Type B pancreatic cell (in vitro differentiated cells): ENCODE results near the gene EHD3. TPM values are rescaled to one million over a fixed set of nuclear protein-coding genes. Genes with fewer than 3 reads are reported as not detected.

Experiments used
- DNase-seq: peaks from one replicate; pipeline ENCODE4 v3.0.0; 2021; ENCODE audit warnings: mixed read lengths; ENCODE audit not compliant: unreplicated experiment; ENCODE audit errors: extremely low spot score
- H3K27ac Mint-ChIP-seq: 2 replicates; pipeline ENCODE4 v1.8.0; 2021; ENCODE audit warnings: mild to moderate bottlenecking, mixed read lengths
- H3K27me3 Mint-ChIP-seq: 2 replicates; pipeline ENCODE4 v1.8.0; 2021; ENCODE audit warnings: mixed read lengths
- H3K36me3 Mint-ChIP-seq: 2 replicates; pipeline ENCODE4 v1.8.0; 2021; ENCODE audit warnings: mixed read lengths
- H3K4me1 Mint-ChIP-seq: one replicate; pipeline ENCODE4 v1.8.0; 2021; ENCODE audit warnings: mixed read lengths; ENCODE audit not compliant: unreplicated experiment
- H3K4me3 Mint-ChIP-seq: 2 replicates; pipeline ENCODE4 v1.8.0; 2021; ENCODE audit warnings: mild to moderate bottlenecking, mixed read lengths
- H3K9me3 Mint-ChIP-seq: 2 replicates; pipeline ENCODE4 v1.8.0; 2021; ENCODE audit warnings: mixed read lengths
- total RNA-seq: library from RNA; stranded (reverse); gene quantifications from 2 replicates; pipeline ENCODE4 v1.2.1, GENCODE V29; 2021; ENCODE audit warnings: low replicate concordance
- TF ChIP-seq, protein P1 (sequence below): fragments of 200-600 bp; sonication (generic); conservative IDR thresholded peaks from 2 replicates; pipeline ENCODE4 v1.5.0; 2021; ENCODE audit warnings: antibody characterized with exemption, mild to moderate bottlenecking

EHD3 gene
- total RNA-seq, 1 donor from 2014 or later, result 8.9 TPM

DNA sequence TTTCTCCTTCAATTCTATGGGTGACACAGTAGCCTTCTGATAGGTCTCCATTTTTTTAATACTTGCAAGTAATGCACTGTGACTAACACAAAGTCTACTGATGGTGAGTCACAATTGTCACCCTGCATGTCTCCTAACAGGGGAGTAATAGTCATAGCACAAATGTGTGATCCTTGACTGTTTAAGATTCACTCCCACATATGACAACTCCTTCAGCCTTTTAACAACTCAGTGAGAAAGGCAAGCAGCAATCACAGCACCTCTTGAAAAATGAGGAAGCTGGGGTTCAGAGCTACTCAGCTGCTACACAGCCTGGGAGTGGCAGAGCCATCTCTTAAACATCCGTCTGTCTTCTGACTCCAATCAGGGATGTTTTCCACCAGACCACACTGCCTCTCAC lies 63.8 kb downstream of the EHD3 start:
- TF ChIP-seq, protein P1, sequence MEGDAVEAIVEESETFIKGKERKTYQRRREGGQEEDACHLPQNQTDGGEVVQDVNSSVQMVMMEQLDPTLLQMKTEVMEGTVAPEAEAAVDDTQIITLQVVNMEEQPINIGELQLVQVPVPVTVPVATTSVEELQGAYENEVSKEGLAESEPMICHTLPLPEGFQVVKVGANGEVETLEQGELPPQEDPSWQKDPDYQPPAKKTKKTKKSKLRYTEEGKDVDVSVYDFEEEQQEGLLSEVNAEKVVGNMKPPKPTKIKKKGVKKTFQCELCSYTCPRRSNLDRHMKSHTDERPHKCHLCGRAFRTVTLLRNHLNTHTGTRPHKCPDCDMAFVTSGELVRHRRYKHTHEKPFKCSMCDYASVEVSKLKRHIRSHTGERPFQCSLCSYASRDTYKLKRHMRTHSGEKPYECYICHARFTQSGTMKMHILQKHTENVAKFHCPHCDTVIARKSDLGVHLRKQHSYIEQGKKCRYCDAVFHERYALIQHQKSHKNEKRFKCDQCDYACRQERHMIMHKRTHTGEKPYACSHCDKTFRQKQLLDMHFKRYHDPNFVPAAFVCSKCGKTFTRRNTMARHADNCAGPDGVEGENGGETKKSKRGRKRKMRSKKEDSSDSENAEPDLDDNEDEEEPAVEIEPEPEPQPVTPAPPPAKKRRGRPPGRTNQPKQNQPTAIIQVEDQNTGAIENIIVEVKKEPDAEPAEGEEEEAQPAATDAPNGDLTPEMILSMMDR, result no peak
- Mint-ChIP-seq H3K9me3 (no peaks in the 10 kb centered on the region), H3K27me3 (peaks cover 11% of the 10 kb centered on the region), H3K27ac (no peak overlapping the region), H3K36me3 (no peaks in the 10 kb centered on the region), H3K4me3 (no peak overlapping the region), H3K4me1 (peaks cover 6% of the 10 kb centered on the region)
- no peak for DNase-seq

DNA sequence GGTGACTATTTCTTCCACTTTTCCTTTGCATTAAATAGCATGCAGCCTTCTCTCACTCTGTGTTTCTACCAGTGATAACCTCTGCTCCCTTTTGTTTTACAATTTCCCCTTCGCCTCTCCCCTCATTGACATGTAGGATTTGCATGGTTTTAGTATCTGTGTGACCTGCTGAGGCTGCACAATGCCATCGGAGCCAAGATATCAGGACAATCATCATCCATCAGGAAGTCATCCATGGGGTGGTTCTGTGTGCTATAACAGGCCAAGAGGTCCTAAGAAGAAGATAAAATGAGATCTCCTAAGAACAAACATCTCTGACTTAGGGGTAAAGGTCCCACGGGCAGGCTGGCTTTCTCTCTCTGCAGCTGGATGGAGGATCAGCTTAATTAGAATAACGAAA lies 65.6 kb downstream of the EHD3 start:
- Mint-ChIP-seq H3K4me3 (no peak overlapping the region), H3K27ac (no peak overlapping the region), H3K9me3 (no peaks in the 10 kb centered on the region), H3K27me3 (peaks cover 11% of the 10 kb centered on the region), H3K4me1 (peaks cover 6% of the 10 kb centered on the region), H3K36me3 (no peaks in the 10 kb centered on the region)
- TF ChIP-seq, protein P1, result no peak
- DNase-seq, result no peak

DNA sequence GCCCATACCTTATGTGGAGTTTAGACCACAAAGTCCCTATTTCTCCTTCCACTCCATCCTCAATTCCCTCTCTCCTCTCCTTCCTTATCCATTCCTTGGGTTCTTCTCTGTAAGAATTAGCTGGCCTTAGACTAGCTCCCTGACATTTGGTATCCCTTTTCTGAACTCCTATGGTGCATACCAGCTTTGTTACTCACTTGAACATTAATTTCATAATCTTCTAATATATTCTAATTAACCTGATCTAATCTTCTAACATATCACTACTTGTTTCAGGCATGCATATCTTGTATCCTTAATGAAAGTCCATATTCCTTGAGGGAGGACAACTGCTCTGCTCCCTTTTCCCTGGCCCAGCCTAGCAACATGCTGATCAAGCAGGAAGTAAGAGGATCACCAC lies 66.4 kb downstream of the EHD3 start:
- H3K9me3 Mint-ChIP-seq, result no peaks in the 10 kb centered on the region
- TF ChIP-seq, protein P1, result no peak
- no peak overlapping the region for H3K27ac Mint-ChIP-seq
- no peak overlapping the region for H3K4me3 Mint-ChIP-seq
- no peaks in the 10 kb centered on the region for H3K36me3 Mint-ChIP-seq
- no peak for DNase-seq
- H3K4me1 Mint-ChIP-seq, result peaks cover 6% of the 10 kb centered on the region
- peaks cover 11% of the 10 kb centered on the region for H3K27me3 Mint-ChIP-seq

DNA sequence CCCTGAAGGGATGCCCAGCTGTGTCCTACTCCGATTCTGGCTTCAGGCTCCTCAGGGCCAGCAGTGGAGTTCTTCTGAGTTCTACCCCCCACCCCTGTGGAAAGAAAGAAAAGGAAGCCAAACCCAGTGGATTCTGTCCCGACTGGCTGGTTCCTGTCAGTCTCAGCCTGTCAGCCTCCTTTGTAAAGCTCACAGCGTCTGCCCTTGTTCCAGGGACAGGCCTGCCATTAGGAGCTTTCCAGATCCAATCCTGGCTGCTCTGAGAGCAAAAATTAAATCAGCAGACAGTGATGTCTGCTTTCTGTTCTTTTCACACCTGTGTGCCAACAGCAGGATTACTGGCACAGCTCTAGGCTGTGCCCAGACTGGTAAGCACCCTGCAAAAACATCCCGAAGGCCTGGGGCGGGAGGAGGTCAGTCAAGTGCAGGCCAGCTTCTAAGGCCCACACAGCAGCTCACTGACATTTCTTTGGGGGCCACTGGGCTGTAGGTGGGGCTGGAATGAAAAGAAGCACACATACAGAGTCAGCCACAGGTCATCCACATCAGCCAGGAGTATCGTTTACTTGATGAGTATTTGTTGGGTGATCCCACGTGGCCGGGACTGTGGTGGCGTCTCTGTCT lies 69.1 kb downstream of the EHD3 start:
- Mint-ChIP-seq H3K27me3 (peaks cover 17% of the 10 kb centered on the region), H3K27ac (no peak overlapping the region), H3K4me1 (no peaks in the 10 kb centered on the region), H3K4me3 (no peak overlapping the region), H3K36me3 (no peaks in the 10 kb centered on the region), H3K9me3 (peaks cover 8% of the 10 kb centered on the region)
- DNase-seq, result no peak
- TF ChIP-seq, protein P1, result no peak

DNA sequence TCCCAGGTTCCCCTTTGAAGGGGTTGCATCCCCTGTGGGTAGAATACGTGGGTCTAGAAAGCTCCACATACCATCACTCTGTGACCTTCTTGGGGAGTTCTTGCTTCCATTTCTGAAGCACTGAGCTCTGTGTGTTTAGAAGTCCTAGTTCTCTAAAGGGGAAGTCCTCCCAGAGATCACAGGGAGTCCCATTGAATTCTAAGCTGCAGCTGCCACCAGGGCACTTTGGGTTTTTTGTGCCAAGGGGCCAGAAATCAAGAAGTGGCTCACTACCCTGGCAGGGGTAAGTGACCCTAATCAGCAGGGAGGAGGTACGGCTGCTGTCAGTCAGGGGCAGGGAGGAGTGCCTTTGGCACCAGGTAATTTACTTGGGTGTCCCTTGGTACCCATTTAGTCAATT lies 70.9 kb downstream of the EHD3 start:
- TF ChIP-seq, protein P1, result no peak
- H3K9me3 Mint-ChIP-seq, result peaks cover 14% of the 10 kb centered on the region
- DNase-seq, result no peak
- H3K27me3 Mint-ChIP-seq, result peaks cover 18% of the 10 kb centered on the region
- no peaks in the 10 kb centered on the region for H3K36me3 Mint-ChIP-seq
- no peak overlapping the region for H3K4me3 Mint-ChIP-seq
- no peaks in the 10 kb centered on the region for H3K4me1 Mint-ChIP-seq
- no peak overlapping the region for H3K27ac Mint-ChIP-seq

DNA sequence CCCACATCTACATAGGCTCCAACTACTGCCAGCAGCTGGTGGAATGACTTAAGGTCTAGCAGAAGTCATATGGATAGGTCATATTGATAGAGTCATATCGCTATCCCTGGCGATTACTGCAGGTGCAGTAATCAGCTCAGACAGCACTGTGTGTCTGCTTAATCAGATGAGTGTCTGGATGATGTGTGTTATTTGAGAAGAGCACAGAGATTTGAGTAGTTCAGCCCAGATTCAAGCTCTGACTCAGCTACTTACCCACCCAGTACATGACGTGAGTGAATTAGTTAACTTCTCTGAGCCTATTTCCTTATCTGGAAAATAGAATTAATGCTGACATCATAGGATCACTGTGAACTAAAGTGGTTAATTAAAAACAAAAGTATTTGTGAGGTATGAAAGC lies 78.9 kb downstream of the EHD3 start:
- Mint-ChIP-seq H3K27me3 (peaks cover 4% of the 10 kb centered on the region), H3K36me3 (no peaks in the 10 kb centered on the region), H3K4me1 (no peaks in the 10 kb centered on the region), H3K4me3 (no peak overlapping the region), H3K27ac (no peak overlapping the region), H3K9me3 (peaks cover 6% of the 10 kb centered on the region)
- TF ChIP-seq, protein P1, result no peak
- DNase-seq, result no peak
